Dermis microvascular lymphatic vessel endothelial cell (primary cell): ENCODE measurements around the gene AGXT. TPM values are rescaled to one million over a fixed set of nuclear protein-coding genes. Genes with fewer than 3 reads are reported as not detected.

ENCODE experiments used
- DNase-seq, 2 donors: peaks; one replicate each; pipeline versions ENCODE4 v3.0.0 to v3.0.0-alpha.2; 2010; ENCODE audit warnings: low read depth in 2 of 2
- total RNA-seq: library from RNA; depleted of rRNA; stranded (reverse); fragments of >200 nt; gene quantifications from 2 replicates; pipeline ENCODE4 v1.2.1, GENCODE V29; 2014

Gene AGXT
- total RNA-seq, 1 donor from 2014 or later = not detected

DNA sequence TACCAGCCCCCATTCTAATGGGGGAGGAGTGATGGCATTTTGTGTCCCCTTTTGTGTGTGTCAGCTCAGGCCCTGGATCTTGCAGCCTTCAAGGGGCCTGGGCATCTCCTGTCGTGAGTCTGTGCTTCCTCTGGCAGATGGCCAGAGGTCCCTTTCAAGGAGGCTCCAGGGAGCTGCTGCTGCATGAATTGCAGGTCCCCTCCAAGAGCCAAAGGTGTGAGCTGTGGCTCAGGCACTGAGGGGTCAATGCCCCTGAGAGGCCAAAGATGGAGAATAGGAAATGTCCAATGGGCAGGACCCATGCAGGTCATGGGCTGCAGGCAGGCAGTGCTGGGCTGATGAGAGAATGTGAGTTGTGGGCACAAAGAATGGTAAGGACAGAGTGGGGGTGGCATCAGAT is 16.9 kb downstream of the AGXT start:
- DNase-seq = no peak

GRCh38 chr2:240886023-240886565 is 17.5 kb downstream of the AGXT start:
- no peak for DNase-seq

- DNase-seq = no peak
These were observed 18.3 kb downstream of the AGXT start for GRCh38 chr2:240886678-240887609.

GRCh38 chr2:240887631-240888030 is 19.0 kb downstream of the AGXT start:
- DNase-seq = no peak

GRCh38 chr2:240888130-240888889 is 19.7 kb downstream of the AGXT start:
- DNase-seq = no peak

DNA sequence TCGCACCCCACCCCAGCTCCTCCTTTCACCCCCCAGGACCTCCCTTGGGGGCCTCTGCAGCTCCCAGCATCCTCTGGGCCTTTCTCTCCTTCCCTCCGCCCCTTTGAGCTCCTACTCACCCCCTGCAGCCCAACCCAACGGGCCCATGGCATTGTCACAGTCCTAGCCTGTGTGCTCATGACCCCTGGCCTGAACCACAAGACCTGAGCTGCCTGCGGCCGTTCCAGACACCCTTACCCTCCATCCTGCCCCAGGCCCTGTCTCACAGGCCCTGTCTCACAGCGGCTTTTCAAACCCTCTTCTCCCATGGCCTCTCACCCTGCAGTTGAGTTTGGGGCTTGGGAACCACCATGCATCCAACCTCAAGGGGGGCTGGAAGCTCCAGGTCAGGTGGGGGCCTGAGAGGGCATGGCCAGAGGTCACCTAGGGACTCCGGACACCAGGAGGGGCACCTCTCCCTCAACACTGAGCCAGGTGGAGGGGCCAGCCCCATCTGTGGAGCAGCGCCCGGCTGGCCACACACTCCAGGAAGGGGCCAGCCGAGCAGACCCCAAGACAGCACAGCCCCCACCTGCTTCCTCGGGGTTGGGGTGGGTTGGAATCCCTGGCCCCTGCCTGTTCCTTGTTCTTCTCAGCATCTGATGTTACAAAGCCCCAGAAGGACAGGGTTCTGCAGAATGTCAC is 20.4 kb downstream of the AGXT start:
- DNase-seq = no peak

GRCh38 chr2:240889601-240890560 is 21.3 kb downstream of the AGXT start:
- DNase-seq = no peak

- DNase-seq = no peak
These were observed 22.1 kb downstream of the AGXT start for GRCh38 chr2:240890691-240891090.

- no peak for DNase-seq
These were observed 23.1 kb downstream of the AGXT start for GRCh38 chr2:240891492-240892340.

DNA sequence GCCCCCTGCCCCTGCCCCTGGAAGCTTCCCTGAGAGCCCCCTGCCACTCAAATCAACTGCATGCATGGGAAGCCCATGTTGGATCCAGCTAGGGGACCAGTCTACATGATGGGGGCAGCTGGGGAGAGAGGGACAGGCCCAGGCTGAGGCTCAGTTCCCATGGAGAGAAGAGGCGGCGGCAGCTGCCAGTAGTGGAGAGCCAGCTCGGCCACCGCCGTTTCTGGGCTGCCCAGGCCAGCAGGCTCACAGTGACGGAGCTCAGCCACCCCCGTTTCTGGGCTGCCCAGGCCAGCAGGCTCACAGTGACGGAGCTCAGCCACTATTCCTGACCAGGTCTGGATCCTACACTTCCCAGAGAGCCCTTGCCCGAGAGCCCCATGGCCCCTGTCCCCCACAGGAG is 23.7 kb downstream of the AGXT start:
- DNase-seq = no peak

DNA sequence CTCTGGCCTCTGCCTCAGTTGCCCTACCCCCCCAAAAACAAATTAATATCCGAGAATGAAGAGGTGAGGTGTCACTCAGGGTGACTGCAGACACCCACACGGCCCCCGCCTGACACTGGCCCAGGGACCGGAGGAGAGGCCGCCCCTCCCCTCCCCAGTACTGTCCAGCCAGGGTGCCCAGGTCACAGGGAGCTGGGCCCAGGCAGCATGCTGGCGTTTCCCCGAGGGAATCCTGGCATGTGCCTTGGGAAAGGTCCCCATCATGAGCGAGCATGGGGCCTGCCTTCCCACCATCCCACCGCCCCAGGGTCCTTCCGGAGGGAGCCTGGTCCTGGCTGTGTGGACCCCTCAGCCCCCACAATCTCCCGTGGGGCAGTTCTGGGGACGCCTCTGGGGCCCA is 24.3 kb downstream of the AGXT start:
- no peak for DNase-seq

DNA sequence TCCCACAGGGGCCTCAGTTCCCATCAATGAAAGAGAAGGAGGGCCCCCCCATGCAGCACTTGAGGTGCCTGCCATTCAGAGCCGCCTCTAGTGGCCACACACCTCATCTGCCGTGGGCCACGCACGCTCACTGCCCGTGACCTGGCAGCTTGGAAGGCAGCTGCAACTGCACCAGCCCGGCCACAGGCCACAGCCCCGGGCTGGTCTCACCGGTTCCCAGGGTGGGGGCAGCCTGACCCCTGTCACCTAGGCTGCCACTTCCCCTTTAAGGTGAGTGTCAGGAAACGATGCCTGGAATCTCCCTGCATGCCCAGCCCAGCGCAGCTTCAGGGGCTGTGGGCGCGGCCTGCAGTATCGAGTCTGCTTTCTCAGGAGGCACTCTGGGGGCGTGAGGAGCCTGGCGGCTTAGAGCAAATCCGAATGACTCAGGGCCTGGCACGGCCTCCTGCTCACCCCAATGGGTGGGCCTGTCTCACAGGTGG is 24.8 kb downstream of the AGXT start:
- no peak for DNase-seq

DNA sequence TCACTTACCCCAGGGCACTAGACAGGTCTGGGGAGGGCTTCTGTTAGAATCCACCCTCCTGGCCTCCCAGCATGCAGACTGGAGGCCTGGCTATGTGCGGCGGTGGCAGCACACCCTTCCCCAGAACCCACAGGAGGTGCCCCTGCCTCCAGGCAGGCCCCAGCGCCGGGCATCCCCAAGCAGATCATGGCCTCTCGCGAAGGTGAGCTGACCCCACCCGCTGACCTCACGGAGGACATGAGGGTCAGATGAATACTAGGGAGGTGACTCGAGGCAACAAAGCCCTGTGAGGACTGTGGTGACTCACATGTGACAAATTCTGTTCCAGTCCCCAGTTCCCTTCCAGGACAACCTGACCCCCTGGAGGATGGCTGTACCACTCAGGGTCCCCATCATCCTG is 25.4 kb downstream of the AGXT start:
- no peak for DNase-seq

GRCh38 chr2:240894836-240895558 is 26.4 kb downstream of the AGXT start:
- no peak for DNase-seq

GRCh38 chr2:240895656-240896388 is 27.2 kb downstream of the AGXT start, which contains the start of gene MAB21L4:
Gene MAB21L4, minus strand, starts transcription at chr2:240896156. Its CDS starts 159 bp downstream, at chr2:240895997.
- DNase-seq = no peak

DNA sequence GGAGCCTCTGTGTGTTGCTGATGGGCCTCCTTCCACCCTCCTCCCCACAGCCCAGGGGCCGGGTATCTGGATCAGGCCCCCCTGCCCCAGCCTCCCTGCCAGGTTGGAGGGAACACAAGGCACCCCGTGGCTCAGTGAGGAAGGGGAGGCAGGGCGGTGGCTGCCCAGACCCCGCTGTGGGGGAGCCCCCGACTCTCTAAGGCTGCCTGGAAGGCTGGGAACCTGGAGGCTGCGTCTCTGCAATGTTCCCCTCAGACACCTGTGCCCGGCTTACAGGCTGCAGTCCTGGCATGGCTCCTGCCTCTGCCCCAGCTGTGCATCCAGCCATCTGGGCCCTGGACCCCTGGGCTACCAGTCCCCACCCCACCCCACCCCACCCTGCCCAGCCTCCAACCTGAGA is 27.8 kb downstream of the AGXT start:
- DNase-seq = no peak

DNA sequence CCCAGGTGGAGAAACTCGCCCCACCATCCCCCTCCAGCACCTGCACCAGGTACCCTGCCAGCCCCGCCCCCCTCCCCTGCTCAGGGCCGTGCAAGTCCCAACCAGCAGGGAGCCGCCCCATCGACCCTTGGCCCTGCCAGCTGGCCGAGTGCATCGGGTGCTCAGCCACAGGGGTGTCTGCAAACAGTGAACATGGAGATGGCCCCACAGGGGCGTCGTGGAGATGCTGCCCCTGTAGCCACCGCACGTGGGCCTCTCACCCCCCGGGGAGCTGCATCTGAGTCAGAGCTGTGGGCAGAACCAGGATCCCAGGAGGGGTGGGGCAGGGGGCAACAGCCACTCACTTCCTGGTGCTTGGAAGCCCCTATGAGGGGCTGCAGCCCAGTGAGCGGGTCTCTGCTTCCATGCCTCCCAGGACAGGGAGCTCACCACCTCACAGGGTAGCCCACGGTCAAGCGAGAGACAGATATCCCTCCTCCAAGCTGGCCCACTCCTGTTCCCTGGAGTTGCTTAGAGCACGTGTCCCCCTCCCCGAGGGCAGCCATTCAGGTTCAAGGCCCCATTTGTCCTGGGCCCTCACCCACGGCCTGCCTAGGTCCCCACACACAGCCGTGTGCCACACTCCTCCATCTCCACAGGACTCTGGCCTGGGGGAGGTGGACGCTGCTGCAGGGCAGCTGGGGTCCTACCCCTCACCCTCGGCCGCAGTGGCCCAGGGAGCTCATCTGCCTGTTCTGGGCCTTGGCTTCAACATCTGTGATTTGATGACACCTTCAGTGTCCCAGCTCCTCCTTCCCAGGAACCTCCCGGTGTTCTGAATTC is 28.5 kb downstream of the AGXT start:
- no peak for DNase-seq
